Measurements from ENCODE around the gene OR5M11. TPM values are rescaled to one million over a fixed set of nuclear protein-coding genes. Genes with fewer than 3 reads are reported as not detected.
"Not testable (repeated sequence)": the region's sequence is repeated elsewhere in the genome, so short reads cannot be mapped to it uniquely, and the experiment has no call there.

OR5M11 gene
- total RNA-seq (2022): not detected in 2 replicates
- Bru-seq, nascent RNA: not detected
- BruChase-seq, experiment 1, labeled RNA remaining after a 6-hour chase: not detected
- BruChase-seq, experiment 2, labeled RNA remaining after a 2-hour chase: not detected
- long read RNA-seq: 0 reads

DNA sequence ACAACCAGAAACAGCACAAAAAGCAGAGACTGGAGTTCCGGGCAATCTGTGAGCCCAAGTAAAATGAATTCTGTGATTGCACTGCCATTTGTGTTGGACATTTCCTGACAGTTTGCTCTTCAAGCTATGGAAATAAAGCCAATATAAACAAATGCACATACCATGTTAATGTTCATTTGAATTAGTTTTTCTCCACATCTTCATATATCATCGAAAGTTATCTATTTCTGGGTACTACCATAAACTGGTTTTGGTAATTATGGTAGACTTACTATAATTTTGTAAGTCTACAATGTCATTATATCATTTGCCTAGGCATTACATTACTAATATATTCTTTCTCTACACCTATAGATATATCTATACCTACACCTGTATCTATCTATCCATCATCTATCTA, at the start of gene OR5M11:
OR5M11 (minus strand) TSS at position 101 of the 400 bp plus-strand sequence; CDS start at position 101, 0 bp downstream.
- Mint-ChIP-seq H3K4me1 (ENCODE audit: low read depth, unreplicated experiment) (no peaks in the 10 kb centered on the region), H3K9me3 (ENCODE audit: low read depth, unreplicated experiment) (peaks cover 12% of the 10 kb centered on the region)
- CTCF ChIA-PET: no interaction called here

DNA sequence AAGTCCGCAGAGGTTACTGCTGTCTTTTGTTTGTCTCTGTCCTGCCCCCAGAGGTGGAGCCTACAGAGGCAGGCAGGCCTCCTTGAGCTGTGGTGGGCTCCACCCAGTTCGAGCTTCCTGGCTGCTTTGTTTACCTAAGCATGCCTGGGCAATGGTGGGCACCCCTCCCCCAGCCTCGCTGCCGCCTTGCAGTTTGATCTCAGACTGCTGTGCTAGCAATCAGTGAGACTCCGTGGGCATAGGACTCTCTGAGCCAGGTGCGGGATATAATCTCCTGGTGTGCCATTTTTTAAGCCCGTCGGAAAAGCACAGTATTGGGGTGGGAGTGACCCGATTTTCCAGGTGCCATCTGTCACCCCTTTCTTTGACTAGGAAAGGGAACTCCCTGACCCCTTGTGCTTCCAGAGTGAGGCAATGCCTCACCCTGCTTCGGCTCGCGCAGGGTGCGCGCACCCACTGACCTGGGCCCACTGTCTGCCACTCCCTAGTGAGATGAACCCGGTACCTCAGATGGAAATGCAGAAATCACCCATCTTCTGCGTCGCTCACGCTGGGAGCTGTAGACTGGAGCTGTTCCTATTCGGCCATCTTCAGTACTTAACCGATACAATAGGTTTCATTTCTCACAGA, 49.1 kb upstream of the OR5M11 start:
- H3K4me1 Mint-ChIP-seq (ENCODE audit: low read depth, unreplicated experiment); BruUV-seq (replicated peaks); H3K27ac Mint-ChIP-seq (ENCODE audit: unreplicated experiment); H3K27me3 Mint-ChIP-seq (ENCODE audit: unreplicated experiment); H3K9me3 Mint-ChIP-seq (ENCODE audit: low read depth, unreplicated experiment); DNase-seq; intact Hi-C loops (cut with micrococcal nuclease; ENCODE audit: unreplicated experiment); CTCF ChIA-PET; H3K4me3 Mint-ChIP-seq (ENCODE audit: low read depth, unreplicated experiment); H3K36me3 Mint-ChIP-seq (ENCODE audit: insufficient read depth, unreplicated experiment): not testable (repeated sequence)

More for the DNA sequence above, at the start of gene OR5M11:
- intact Hi-C loops (cut with micrococcal nuclease; ENCODE audit: unreplicated experiment): no loop called here
- Mint-ChIP-seq H3K4me3 (ENCODE audit: low read depth, unreplicated experiment) (no peak within 1 kb of the TSS), H3K27ac (ENCODE audit: unreplicated experiment) (no peak within 1 kb of the TSS), H3K27me3 (ENCODE audit: unreplicated experiment) (no peaks in the 10 kb centered on the region), H3K36me3 (ENCODE audit: insufficient read depth, unreplicated experiment) (no peaks in the 10 kb centered on the region)
- no peak for TF ChIP-seq CTCF (IDR thresholded peaks at IDR 0.05; ENCODE audit: unreplicated experiment)
- no peak for DNase-seq
- no TSS peak for BruUV-seq (replicated peaks)

DNA sequence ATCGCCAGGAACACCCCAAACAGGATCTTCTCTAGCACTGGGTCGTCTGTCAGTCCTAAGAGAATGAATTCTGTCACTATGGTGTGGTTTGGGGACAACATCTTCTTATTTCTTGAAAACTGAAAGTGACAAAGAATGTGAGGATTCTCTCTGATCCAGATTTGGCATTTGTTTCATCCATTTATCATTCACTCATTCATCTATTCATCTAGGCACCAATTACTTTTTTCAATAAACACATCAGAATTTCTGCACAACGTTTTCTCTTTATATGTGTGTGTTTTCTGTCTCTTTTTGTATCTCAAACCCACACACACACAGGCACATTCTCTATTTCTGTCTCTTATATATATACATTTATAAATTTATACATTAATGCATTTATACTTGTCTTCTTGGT, 34.6 kb upstream of the OR5M11 start, which contains the start of gene OR5M10:
OR5M10 (minus strand) TSS at position 101 of the 400 bp plus-strand sequence; CDS start at position 101, 0 bp downstream.
- TF ChIP-seq CTCF (IDR thresholded peaks at IDR 0.05; ENCODE audit: unreplicated experiment): no peak
- Mint-ChIP-seq H3K27ac (ENCODE audit: unreplicated experiment) (no peak within 1 kb of the TSS), H3K27me3 (ENCODE audit: unreplicated experiment) (no peaks in the 10 kb centered on the region), H3K36me3 (ENCODE audit: insufficient read depth, unreplicated experiment) (no peaks in the 10 kb centered on the region), H3K9me3 (ENCODE audit: low read depth, unreplicated experiment) (peaks cover 6% of the 10 kb centered on the region), H3K4me3 (ENCODE audit: low read depth, unreplicated experiment) (no peak within 1 kb of the TSS), H3K4me1 (ENCODE audit: low read depth, unreplicated experiment) (no peaks in the 10 kb centered on the region)
- intact Hi-C loops (cut with micrococcal nuclease; ENCODE audit: unreplicated experiment): no loop called here
- CTCF ChIA-PET: no interaction called here
- BruUV-seq (replicated peaks): no TSS peak
- no peak for DNase-seq

DNA sequence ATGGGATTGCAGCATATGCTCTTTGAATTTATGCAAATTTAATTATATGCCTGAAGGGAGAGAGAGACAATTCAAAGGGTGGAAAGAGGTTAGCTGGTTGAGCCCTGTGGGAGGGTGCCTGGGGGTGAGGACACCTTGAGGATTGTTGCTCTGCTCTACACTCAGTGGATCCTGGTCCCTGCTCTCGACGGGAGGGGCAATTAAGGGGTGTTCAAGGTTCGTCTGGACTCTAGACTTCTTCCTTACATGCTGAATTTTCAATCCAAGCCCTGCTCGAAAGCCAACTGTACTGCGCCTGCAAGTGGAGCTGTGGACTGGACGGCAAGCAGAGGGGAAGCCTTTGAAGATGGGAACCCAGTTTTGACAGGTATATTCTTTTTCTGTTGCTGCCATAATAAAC, 15.5 kb upstream of the OR5M11 start:
- no peak overlapping the region for H3K27ac Mint-ChIP-seq (ENCODE audit: unreplicated experiment)
- H3K4me3 Mint-ChIP-seq (ENCODE audit: low read depth, unreplicated experiment): no peak overlapping the region
- TF ChIP-seq CTCF (IDR thresholded peaks at IDR 0.05; ENCODE audit: unreplicated experiment): no peak
- CTCF ChIA-PET: no interaction called here
- H3K9me3 Mint-ChIP-seq (ENCODE audit: low read depth, unreplicated experiment): peaks cover 5% of the 10 kb centered on the region
- intact Hi-C loops (cut with micrococcal nuclease; ENCODE audit: unreplicated experiment): no loop called here
- no peaks in the 10 kb centered on the region for H3K36me3 Mint-ChIP-seq (ENCODE audit: insufficient read depth, unreplicated experiment)
- no peaks in the 10 kb centered on the region for H3K4me1 Mint-ChIP-seq (ENCODE audit: low read depth, unreplicated experiment)
- BruUV-seq (replicated peaks): no TSS peak
- DNase-seq: no peak
- H3K27me3 Mint-ChIP-seq (ENCODE audit: unreplicated experiment): no peaks in the 10 kb centered on the region

DNA sequence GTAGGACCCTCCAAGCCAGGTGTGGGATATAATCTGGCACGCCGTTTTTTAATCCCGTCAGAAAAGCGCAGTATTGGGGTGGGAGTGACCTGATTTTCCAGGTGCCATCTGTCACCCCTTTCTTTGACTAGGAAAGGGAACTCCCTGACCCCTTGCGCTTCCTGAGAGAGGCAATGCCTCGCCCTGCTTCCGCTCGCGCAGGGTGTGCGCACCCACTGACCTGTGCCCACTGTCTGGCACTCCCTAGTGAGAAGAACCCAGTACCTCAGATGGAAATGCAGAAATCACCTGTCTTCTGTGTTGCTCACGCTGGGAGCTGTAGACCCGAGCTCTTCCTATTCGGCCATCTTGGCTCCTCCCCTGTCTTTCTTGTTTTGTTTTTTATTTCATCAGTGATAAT, 11.6 kb upstream of the OR5M11 start:
- intact Hi-C loops (cut with micrococcal nuclease; ENCODE audit: unreplicated experiment); H3K9me3 Mint-ChIP-seq (ENCODE audit: low read depth, unreplicated experiment); H3K27ac Mint-ChIP-seq (ENCODE audit: unreplicated experiment); H3K27me3 Mint-ChIP-seq (ENCODE audit: unreplicated experiment); DNase-seq; H3K4me1 Mint-ChIP-seq (ENCODE audit: low read depth, unreplicated experiment); H3K4me3 Mint-ChIP-seq (ENCODE audit: low read depth, unreplicated experiment); H3K36me3 Mint-ChIP-seq (ENCODE audit: insufficient read depth, unreplicated experiment); BruUV-seq (replicated peaks); CTCF ChIA-PET: not testable (repeated sequence)

Data from Calu3 (cell line).